ENCODE data around the gene PWP2.
"Not testable (repeated sequence)": the region's sequence is repeated elsewhere in the genome, so short reads cannot be mapped to it uniquely, and the experiment has no call there.

PWP2 gene

DNA sequence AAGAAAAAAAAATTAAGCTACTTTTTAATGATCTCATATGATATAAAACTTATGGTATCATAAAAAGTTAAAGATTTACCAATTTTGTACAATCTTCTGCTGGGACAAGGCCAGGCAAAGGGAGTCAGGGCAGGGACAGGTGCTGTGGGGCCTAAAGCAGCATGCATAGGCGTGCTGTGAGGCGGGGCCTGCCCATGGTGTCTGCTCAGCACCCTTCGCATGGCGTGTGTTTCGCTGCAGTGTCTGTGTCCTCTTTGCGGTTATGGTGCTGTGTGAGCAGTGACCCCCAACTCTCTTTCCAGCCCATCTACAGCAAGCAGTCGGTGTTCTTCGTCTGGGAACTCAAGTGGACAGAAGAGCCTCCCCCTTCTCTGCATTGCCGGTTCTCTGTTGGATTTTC lies 13.4 kb upstream of the PWP2 start:
- Histone ChIP-seq H3K4me3 (ENCODE audit: extremely low read depth, insufficient read depth, low read length, poor library complexity, severe bottlenecking) (no peak overlapping the region), H3K9me3 (ENCODE audit: control insufficient read depth, low read length) (no peaks in the 10 kb centered on the region), H3K36me3 (ENCODE audit: control insufficient read depth, insufficient read depth, low read length) (peaks cover 54% of the 10 kb centered on the region), H3K4me1 (ENCODE audit: control insufficient read depth, insufficient read depth, low read length, poor library complexity, severe bottlenecking) (no peaks in the 10 kb centered on the region), H3K27ac (ENCODE audit: low read depth, low read length, severe bottlenecking) (no peak overlapping the region)
- 100% methylated on average over 6 to 8 of the region's 9 CpGs for WGBS, 2 experiments (ENCODE audit: insufficient coverage in 2 of 2)

DNA sequence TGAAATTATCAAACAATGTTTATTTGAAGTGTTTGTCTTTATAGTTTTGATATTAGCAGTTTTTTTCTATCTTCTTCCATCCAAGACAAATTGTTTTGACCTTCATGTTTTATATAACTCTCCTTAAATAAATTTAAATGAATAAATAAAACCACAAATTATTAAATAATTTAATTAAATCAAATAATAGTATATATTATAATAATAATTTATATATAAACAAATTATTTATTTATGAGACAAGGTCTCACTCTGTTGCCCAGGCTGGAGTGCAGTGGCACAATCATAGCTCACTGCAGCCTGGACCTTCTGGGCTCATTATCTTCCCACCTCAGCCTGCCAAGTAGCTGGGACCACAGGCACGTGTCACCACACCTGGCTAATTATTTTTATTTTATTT lies 12.4 kb upstream of the PWP2 start:
- H3K36me3 ChIP-seq (ENCODE audit: control insufficient read depth, insufficient read depth, low read length): peaks cover 44% of the 10 kb centered on the region
- no peak overlapping the region for H3K27ac ChIP-seq (ENCODE audit: low read depth, low read length, severe bottlenecking)
- no peaks in the 10 kb centered on the region for H3K9me3 ChIP-seq (ENCODE audit: control insufficient read depth, low read length)
- no peaks in the 10 kb centered on the region for H3K4me1 ChIP-seq (ENCODE audit: control insufficient read depth, insufficient read depth, low read length, poor library complexity, severe bottlenecking)
- no peak overlapping the region for H3K4me3 ChIP-seq (ENCODE audit: extremely low read depth, insufficient read depth, low read length, poor library complexity, severe bottlenecking)
- WGBS, 2 experiments (ENCODE audit: insufficient coverage in 2 of 2): no CpG with 5 or more reads among the region's 1 CpG

DNA sequence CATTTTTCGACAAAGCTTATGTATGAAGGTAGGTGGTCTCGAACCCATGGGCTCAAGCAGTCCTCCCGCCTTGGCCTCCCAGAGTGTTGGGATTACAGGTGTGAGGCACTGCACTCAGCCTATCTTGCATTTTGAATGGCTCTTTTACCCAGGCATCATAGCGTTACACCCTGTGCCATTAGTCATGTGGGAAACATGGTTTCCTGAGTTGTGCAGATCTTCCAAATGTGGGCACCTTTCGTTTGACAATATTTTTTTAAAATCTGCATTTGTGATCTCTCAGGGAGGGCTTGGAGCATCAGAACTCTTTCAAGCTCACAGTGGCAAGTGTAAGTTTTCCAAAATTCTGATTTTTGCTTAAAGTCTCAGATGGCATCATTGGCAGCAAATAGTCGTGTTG lies 8.7 kb upstream of the PWP2 start:
- not testable (repeated sequence) for H3K4me3 ChIP-seq (ENCODE audit: extremely low read depth, insufficient read depth, low read length, poor library complexity, severe bottlenecking); H3K4me1 ChIP-seq (ENCODE audit: control insufficient read depth, insufficient read depth, low read length, poor library complexity, severe bottlenecking); H3K27ac ChIP-seq (ENCODE audit: low read depth, low read length, severe bottlenecking); H3K9me3 ChIP-seq (ENCODE audit: control insufficient read depth, low read length)
- H3K36me3 ChIP-seq (ENCODE audit: control insufficient read depth, insufficient read depth, low read length): peaks cover 12% of the 10 kb centered on the region
- no CpG with 5 or more reads among the region's 6 CpGs for WGBS, 2 experiments (ENCODE audit: insufficient coverage in 2 of 2)

DNA sequence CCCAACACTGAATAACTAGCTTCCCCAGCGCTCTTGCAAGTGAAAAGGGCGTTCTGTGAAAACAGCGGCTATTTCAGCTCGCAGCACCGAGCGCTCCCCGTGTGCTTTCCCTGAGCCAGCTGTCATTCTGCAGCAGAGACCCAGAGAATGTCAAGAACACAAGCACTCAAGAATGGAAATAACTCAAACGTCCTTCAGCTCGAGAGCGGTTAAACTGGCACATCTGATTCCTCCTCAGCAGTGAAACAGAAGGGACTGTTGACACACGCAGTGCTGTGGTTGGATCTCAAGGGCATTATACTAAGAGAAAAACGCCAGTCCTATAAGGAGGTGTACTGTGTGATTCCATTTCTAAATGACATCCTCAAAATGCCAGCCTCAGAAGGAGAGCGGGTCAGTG lies 8.2 kb upstream of the PWP2 start:
- H3K4me3 ChIP-seq (ENCODE audit: extremely low read depth, insufficient read depth, low read length, poor library complexity, severe bottlenecking); H3K4me1 ChIP-seq (ENCODE audit: control insufficient read depth, insufficient read depth, low read length, poor library complexity, severe bottlenecking); H3K9me3 ChIP-seq (ENCODE audit: control insufficient read depth, low read length); H3K36me3 ChIP-seq (ENCODE audit: control insufficient read depth, insufficient read depth, low read length); H3K27ac ChIP-seq (ENCODE audit: low read depth, low read length, severe bottlenecking): not testable (repeated sequence)
- WGBS, 2 experiments (ENCODE audit: insufficient coverage in 2 of 2): no CpG with 5 or more reads among the region's 13 CpGs

DNA sequence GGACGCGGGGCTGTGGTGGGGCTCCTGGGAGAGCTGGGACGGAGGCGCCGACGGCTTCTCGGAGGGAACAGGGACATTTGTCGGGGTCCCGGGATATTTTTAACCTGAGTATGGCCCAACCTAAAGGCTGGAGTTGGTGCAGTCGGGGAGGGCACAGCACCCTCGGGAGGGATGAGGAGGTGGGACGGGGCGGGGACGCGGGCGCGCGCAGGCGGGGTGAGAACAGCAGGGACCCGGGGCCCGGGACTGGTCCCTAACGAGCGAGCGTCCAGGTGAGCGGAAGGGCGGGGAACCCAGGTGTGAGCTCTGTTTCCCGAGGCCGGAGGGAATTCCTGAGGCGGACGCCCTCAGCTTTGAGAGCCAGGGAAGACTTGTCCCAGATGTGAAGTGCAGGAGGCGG lies 390 bp downstream of the PWP2 start:
- not testable (repeated sequence) for H3K36me3 ChIP-seq (ENCODE audit: control insufficient read depth, insufficient read depth, low read length); H3K9me3 ChIP-seq (ENCODE audit: control insufficient read depth, low read length); H3K4me1 ChIP-seq (ENCODE audit: control insufficient read depth, insufficient read depth, low read length, poor library complexity, severe bottlenecking); H3K27ac ChIP-seq (ENCODE audit: low read depth, low read length, severe bottlenecking)
- H3K4me3 ChIP-seq (ENCODE audit: extremely low read depth, insufficient read depth, low read length, poor library complexity, severe bottlenecking): peak overlapping the region; percentile 16
- no CpG with 5 or more reads among the region's 31 CpGs for WGBS, 2 experiments (ENCODE audit: insufficient coverage in 2 of 2)

DNA sequence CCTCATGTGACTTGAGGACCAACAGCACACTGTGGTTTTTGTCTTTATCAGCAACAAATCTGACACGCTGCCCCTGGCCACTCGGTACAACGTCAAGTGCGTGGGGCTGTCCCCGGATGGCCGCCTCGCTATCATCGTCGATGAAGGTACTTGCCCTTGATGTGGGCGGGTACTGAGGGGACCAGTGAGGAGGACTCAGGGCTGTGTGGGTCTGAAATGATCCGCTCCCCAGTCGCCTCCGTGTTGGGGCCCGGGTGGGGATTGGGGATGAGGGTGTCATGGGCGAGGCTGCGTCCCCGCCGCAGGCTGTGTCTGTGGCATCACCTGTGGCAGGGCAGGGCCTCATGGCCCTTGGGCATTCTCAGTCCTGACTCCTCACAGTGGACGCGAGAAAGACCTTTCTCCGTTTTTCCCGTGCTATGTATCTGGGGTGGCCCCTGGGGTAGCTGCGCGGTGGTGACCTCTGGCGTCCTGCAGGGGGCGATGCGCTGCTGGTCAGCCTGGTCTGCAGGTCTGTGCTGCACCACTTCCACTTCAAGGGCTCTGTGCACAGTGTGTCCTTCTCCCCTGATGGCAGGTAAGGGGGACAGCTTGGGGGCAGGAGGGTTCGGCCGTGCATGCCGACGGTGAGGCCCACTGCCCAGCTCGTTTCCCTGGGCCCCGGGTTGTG lies 6.6 kb downstream of the PWP2 start:
- WGBS, 2 experiments (ENCODE audit: insufficient coverage in 2 of 2): no CpG with 5 or more reads among the region's 33 CpGs
- H3K36me3 ChIP-seq (ENCODE audit: control insufficient read depth, insufficient read depth, low read length); H3K4me3 ChIP-seq (ENCODE audit: extremely low read depth, insufficient read depth, low read length, poor library complexity, severe bottlenecking); H3K27ac ChIP-seq (ENCODE audit: low read depth, low read length, severe bottlenecking); H3K9me3 ChIP-seq (ENCODE audit: control insufficient read depth, low read length); H3K4me1 ChIP-seq (ENCODE audit: control insufficient read depth, insufficient read depth, low read length, poor library complexity, severe bottlenecking): not testable (repeated sequence)

DNA sequence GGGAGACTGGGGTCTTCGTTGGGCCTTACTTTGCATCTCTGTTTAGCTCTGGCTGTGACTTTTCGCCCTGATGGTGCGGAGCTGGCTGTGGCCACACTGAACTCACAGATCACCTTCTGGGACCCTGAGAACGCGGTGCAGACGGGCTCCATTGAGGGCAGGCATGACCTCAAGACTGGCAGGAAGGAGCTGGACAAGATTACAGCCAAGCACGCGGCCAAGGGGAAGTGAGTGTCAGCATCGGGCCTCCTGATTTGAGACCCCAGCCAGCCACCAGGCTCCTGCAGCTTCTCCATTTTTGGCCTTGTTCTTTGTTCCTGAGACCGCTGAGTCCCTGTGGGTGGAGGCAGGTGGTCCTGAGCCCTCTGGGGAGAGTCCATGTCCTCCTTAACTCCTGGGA lies 14.9 kb downstream of the PWP2 start:
- H3K27ac ChIP-seq (ENCODE audit: low read depth, low read length, severe bottlenecking); H3K4me1 ChIP-seq (ENCODE audit: control insufficient read depth, insufficient read depth, low read length, poor library complexity, severe bottlenecking); H3K36me3 ChIP-seq (ENCODE audit: control insufficient read depth, insufficient read depth, low read length); H3K9me3 ChIP-seq (ENCODE audit: control insufficient read depth, low read length); H3K4me3 ChIP-seq (ENCODE audit: extremely low read depth, insufficient read depth, low read length, poor library complexity, severe bottlenecking): not testable (repeated sequence)
- no CpG with 5 or more reads among the region's 10 CpGs for WGBS, 2 experiments (ENCODE audit: insufficient coverage in 2 of 2)

DNA sequence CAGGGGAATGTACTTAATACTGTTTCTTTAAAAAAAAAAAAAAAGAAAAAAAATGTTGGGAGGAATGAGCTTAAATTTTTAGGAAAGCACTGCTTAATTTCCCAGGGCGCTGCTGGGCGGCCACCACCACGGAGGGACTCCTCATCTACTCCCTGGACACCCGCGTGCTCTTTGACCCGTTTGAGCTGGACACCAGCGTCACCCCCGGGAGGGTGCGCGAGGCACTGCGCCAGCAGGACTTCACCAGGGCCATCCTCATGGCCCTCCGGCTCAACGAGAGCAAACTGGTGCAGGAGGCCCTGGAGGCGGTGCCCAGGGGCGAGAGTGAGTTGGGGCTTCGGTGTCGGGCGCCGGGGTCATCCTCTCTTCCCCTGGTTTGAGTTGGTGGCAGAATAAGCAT lies 20.6 kb downstream of the PWP2 start:
- H3K4me1 ChIP-seq (ENCODE audit: control insufficient read depth, insufficient read depth, low read length, poor library complexity, severe bottlenecking); H3K4me3 ChIP-seq (ENCODE audit: extremely low read depth, insufficient read depth, low read length, poor library complexity, severe bottlenecking); H3K9me3 ChIP-seq (ENCODE audit: control insufficient read depth, low read length); H3K27ac ChIP-seq (ENCODE audit: low read depth, low read length, severe bottlenecking); H3K36me3 ChIP-seq (ENCODE audit: control insufficient read depth, insufficient read depth, low read length): not testable (repeated sequence)
- WGBS, 2 experiments (ENCODE audit: insufficient coverage in 2 of 2): no CpG with 5 or more reads among the region's 19 CpGs

DNA sequence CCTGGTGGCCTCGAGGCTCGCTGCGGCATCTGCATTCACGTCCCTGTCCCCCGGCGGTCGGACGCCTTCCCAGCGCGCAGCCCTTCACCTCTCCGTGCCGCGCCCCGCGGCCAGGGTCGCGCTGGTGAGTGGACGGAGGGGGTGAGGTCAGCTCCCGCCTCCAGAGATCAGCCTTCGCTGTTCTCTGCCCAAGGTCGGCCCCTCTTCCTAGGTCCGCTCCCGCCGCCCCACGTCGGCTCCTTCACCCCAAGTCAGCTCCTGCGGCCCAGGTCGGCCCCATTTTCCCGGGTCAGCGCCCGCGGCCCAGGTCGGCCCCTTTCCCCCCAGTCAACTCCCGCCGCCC lies 26.5 kb downstream of the PWP2 start:
- not testable (repeated sequence) for H3K27ac ChIP-seq (ENCODE audit: low read depth, low read length, severe bottlenecking); H3K9me3 ChIP-seq (ENCODE audit: control insufficient read depth, low read length); H3K4me1 ChIP-seq (ENCODE audit: control insufficient read depth, insufficient read depth, low read length, poor library complexity, severe bottlenecking); H3K36me3 ChIP-seq (ENCODE audit: control insufficient read depth, insufficient read depth, low read length); H3K4me3 ChIP-seq (ENCODE audit: extremely low read depth, insufficient read depth, low read length, poor library complexity, severe bottlenecking)
- WGBS, 2 experiments (ENCODE audit: insufficient coverage in 2 of 2): no CpG with 5 or more reads among the region's 35 CpGs

DNA sequence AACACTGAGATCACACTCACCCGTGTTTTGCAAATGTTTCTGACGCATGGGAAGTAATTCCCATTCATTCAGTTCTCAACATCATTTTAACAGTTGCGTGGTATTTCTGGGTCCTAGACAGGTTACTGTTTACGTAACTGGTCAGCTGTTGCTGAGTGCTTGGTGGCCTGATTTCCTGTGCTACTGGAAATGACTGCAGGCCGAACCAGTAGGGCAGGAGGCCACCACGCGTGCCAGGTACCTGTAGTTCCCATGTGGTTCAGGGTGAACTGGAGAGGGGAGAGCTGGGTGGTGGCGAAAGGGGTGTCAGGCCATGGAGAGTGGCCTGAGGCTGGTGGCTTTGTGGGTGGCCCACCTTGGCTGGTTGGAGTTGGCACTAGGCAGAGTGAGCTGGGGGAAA lies 27.5 kb downstream of the PWP2 start:
- not testable (repeated sequence) for H3K36me3 ChIP-seq (ENCODE audit: control insufficient read depth, insufficient read depth, low read length); H3K27ac ChIP-seq (ENCODE audit: low read depth, low read length, severe bottlenecking); H3K4me1 ChIP-seq (ENCODE audit: control insufficient read depth, insufficient read depth, low read length, poor library complexity, severe bottlenecking); H3K9me3 ChIP-seq (ENCODE audit: control insufficient read depth, low read length); H3K4me3 ChIP-seq (ENCODE audit: extremely low read depth, insufficient read depth, low read length, poor library complexity, severe bottlenecking)
- WGBS, 2 experiments (ENCODE audit: insufficient coverage in 2 of 2): no CpG with 5 or more reads among the region's 8 CpGs

DNA sequence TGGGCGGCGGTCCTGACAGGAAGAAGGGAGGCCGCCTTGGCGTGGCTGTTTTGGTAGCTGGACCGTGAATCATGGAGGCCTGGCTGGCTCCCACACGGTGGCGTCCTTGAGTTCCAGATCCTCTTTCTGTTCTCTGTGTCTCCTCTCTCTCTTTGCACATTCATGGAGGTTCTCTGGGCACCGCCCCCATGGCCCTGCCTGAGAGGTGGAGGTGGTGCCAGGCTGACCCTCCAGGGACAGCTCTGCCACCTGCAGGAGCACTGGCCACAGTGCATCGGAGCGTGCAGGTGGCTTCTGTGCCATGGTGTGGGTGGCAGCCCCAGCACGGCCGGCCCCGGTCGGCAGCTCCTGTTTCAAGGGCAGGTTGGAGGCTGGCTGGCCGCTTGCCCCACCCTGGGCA lies 30.8 kb downstream of the PWP2 start:
- H3K4me3 ChIP-seq (ENCODE audit: extremely low read depth, insufficient read depth, low read length, poor library complexity, severe bottlenecking); H3K4me1 ChIP-seq (ENCODE audit: control insufficient read depth, insufficient read depth, low read length, poor library complexity, severe bottlenecking); H3K27ac ChIP-seq (ENCODE audit: low read depth, low read length, severe bottlenecking); H3K36me3 ChIP-seq (ENCODE audit: control insufficient read depth, insufficient read depth, low read length); H3K9me3 ChIP-seq (ENCODE audit: control insufficient read depth, low read length): not testable (repeated sequence)
- no CpG with 5 or more reads among the region's 15 CpGs for WGBS, 2 experiments (ENCODE audit: insufficient coverage in 2 of 2)
